GM19238 (cell line): ENCODE data around the gene DIPK1C.
A peak's percentile ranks its signal among the peaks of the same experiment; 100 is the strongest.
"Not testable (repeated sequence)": the region's sequence is repeated elsewhere in the genome, so short reads cannot be mapped to it uniquely, and the experiment has no call there.

ENCODE experiments used
- DNase-seq: peaks from one replicate; pipeline ENCODE4 v3.0.0; 2011; ENCODE audit warnings: low spot score; ENCODE audit not compliant: insufficient read length

Gene DIPK1C

DNA sequence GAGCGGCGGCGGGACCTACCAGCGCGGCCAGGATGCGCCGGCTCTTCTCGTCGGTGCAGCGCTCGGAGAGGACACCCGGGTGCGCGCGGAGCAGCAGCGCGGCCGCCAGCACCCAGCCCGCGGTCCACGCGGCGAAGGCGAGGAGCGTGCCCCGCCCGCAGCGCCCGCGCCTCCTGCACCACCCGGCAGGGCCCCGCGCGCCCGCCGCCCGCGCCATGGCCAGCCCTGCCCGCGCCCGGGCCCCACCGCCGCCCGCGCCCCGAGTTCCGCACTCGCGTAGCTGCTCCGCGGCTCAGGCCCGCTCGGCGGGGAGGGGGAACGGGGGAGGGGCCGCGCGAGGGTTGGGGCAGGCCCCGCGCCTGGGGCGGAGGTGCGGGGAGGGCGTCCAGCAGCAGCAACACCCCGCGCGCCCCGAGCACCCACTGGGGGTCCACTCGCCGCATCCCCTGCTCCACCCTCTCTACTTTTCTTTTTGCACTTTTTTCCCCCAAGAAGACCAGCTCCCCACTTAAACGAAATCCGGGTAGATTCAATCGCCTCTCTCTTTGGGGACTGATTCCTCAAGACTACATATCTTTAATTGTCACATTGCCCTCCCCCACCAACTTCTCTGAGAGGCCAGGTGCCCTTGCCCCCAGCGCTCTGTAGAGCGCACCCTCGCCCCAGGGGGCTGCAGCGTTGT, at the start of gene DIPK1C:
Gene DIPK1C (minus strand): TSS at position 266 of the 682 bp plus-strand sequence. CDS start 49 bp downstream, at position 217.
- no peak for DNase-seq

DNA sequence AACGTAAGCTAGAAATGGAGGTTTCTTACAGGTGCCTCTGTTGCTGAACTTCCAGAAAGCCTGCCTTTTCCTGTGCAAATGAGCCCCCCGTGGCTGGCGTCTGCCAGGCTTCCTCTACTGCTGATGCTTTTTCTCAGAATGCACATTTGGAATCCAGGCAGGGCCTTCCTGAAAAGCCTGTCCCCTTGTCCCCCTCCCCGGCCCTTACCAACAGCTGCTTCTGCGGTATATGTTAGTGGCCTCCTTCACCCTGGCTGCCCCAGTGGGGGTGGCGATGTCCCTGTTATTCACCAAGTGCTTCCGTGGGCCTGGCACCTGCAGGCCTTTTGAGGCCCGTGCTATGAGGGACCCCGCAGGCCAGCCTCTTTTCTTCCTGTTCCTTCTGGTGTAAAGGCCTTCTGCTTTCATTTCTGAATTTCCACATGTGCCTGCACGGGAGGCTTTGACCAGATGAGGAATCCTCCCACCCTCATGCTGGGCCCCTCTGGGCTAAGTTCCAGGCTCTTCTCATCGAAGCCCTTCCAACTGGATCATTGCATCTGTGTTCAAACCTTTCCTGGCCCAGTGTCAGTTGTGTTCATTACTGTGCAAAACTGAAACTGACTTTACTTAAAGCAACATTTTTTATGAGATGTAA, 49.5 kb upstream of the DIPK1C start:
- no peak for DNase-seq

DNA sequence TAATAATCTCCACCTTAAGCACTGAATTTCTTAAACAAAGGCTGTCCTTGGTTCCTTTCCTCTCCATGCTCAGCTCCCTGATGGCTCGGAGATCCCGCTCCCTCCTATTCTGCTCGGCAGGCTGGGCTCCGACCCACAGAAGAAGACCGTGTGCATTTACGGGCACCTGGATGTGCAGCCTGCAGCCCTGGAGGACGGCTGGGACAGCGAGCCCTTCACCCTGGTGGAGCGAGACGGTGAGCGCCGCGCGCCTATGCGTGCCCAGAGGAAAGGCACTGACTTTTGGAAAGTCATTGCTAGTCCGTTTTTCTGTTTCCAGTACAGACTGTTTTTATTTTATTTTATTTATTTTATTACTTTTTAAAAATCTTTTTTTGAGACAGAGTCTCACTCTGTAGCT, 48.7 kb upstream of the DIPK1C start:
- DNase-seq, result no peak

DNA sequence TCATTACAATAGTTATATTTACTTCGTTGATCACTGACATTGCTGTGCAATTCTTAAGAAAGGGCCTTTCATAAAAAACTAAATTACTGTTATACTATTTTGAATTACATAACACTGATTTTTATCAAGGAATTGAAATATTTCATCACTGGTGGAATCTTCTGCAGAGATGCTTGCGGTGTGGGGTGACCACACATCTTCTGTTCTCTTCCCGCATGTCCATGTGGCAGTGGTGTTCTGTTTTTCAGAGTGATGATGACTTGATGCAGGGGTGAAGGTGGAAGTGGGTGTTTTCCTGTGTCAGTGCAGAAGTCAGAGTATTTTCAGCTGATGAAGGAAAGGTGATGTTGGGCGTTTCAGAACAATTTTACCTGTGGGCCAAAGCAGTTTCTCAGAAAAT, 46.0 kb upstream of the DIPK1C start:
- no peak for DNase-seq

DNA sequence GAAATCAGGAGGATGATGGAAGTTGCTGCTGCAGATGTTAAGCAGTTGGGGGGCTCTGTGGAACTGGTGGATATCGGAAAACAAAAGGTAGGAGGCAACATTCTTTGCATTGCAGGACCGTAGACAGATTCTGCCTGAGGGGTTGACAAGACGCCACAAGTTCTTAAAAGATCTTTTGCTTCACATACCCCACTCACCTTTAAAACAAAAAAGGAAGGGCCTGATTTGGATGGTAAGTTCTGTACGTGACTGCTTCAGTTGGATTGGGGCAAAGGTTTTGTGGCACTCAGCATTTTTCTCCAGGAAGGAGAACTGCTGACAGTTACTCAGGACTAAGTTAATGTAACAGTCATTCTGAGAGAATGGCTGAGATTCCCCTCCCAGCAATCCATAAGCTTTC, 44.3 kb upstream of the DIPK1C start:
- DNase-seq, result no peak

DNA sequence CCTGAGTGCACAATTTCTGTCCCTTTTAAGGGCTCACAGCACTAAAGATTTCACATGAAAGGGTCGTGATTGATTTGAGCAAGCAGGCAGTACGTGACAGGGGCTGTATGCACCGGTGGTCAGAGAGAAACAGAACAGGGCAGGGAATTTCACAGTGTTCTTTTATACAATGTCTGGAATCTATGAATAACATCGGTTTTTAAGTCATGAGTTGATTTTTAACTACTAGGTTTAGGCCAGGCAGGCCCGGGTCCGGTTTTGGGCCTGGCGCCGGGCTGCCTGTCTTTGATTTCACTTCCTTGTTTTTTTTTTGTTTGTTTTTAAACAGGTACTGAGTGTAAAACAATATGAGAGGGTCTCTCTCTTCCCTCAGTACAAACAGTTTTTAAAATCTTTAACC, 43.7 kb upstream of the DIPK1C start:
- not testable (repeated sequence) for DNase-seq

DNA sequence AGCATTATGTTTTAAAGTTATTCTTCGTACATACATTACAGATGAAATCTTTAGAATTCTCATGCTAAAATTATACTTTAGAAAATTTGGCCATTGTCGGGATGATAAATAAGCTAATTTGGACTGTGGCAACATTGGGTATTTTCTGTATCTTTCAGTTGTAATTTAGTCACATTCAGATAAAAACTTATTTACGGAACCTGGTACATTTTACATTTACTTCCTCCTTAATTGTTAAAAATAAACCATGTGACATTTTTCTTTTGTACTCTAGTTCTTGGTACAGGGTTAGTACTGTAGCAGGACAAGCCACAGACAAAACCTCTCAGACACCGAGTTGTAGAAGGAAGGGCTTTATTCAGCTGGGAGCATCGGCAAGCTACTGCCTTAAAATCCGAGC, 43.3 kb upstream of the DIPK1C start:
- no peak for DNase-seq

DNA sequence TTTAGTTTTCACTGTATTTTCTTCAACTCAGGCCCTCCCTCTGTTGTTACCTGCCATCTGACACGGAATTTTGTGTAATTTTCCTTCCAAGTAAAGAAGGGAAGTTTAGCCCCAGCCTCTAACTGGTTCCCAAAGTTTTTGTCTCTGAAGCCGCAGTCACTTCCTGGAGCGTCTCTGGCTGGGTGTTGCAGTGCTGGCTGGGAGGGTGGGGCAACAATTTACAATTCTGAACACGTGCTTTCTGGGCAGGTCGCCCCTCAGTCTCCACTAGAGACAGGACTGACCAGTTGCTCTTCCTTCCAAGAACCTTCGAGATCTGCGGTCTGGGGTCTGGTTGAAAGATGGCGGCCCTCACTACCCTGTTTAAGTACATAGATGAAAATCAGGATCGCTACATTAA, 42.5 kb upstream of the DIPK1C start:
- DNase-seq, result peak; percentile 52

DNA sequence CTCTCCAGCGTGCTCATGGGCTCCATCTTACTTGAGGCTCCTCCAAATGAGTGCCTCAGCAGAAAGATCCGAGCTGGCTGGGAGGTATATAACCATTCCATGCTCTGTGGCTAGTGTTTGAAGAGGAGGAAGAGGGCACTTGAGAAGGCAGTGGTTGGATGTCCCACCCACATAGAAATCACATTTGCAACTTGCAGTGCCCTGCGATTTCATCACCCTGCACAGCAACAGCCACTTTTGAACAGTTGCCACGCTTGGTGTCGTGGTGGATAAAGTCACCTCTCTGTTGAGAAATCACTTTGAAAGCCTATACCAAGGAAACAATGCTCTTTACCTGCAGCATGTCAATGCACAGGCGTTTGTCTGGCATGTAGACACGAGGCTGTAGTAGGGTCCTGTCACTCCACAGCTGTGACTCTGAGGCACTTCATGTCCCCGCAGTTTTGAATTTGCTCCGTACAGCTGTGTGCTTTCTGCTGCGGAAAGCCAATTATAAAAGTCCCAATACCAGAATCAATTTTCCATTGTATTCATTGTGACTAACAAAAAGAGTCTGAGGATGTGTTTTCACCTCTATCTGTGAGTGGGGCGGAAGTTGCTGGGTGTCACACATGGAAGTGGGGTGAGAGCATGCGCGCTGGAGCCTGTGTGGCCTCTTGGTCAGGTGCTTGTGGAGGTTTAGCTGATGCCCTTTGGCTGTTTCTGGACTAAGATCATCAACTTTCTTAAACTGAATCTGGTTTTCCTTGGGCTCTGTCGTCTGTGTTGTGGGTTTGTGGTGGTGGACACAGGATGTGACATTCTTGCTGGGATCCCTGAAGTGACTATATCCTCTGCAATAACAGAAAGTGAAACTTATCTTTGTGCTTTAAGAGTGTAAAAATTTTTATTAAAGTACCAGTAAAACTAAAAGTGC, 41.9 kb upstream of the DIPK1C start:
- peak; percentile 63 for DNase-seq

DNA sequence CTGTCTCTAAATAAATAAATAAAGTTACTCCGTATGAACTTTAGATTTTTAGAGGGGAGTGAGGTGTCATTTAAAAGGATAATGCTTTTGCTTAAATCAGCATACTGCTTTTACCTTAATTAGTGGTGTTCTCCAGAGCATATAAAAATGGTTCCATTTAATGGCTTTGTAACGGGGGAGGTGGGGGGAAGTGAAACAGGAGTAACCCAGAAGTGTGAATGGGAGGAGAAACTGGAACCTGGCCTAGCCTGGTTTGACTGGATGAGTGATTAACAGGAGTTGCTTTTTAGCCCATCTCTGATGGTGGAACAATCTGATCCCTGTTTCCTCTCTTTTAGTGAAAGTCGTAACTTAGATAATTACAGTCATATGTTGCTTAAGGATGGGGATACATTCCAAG, 40.7 kb upstream of the DIPK1C start:
- DNase-seq, result no peak

DNA sequence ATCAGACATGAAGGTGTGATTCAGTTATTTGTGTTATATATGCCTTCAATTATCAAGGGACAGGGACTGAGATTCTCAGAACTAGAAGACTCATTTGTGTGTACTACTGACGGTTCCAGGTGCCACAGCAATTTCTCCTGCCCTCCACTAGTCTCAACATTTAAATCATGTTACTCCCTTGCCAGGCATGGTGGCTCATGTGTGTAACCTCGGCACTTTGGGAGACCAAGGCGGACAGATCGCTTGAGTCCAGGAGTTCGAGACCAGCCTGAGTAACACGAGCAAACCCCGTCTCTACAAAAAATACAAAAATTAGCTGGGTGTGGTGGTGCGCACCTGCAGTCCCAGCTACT, 40.2 kb upstream of the DIPK1C start:
- no peak for DNase-seq

DNA sequence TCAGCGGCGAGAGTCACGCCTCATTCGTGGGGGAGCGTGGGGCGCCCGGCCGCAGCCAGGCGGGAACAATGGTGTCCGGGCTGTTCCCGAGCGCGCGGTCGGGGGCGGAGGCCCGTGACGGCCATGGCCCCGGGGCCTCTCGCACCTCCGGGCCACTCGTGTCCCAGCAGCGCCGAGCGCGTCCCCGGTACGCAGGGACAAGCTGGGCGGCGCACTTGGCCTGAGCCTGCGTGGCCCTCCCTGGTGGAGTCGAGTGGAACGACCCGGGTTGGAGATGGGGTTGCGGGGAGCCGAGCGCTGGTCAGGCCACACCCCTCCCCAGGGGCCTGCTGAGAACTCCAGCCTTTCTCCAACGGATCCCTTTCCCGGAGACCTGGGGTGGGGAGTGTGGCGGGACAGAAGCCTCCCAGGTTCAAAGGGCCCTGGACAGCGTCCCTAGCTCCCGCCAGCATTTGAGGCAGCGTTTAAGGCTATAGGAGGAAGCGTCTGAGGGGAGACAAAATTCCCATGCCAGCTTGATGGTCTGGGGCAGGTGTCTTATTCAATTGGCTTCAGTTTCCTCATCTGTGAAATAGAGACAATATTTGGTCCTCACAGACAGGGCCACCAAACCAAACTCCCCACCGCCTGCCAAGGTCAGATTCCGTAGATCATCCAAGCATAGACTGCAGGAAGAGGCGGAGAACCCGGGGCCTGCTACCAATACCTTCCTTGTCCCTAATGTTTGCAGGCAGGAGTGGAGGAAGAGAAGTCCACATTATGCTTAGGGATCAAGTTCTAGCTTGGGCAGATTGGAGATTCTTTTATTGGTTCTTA, 39.6 kb upstream of the DIPK1C start:
- no peak for DNase-seq

DNA sequence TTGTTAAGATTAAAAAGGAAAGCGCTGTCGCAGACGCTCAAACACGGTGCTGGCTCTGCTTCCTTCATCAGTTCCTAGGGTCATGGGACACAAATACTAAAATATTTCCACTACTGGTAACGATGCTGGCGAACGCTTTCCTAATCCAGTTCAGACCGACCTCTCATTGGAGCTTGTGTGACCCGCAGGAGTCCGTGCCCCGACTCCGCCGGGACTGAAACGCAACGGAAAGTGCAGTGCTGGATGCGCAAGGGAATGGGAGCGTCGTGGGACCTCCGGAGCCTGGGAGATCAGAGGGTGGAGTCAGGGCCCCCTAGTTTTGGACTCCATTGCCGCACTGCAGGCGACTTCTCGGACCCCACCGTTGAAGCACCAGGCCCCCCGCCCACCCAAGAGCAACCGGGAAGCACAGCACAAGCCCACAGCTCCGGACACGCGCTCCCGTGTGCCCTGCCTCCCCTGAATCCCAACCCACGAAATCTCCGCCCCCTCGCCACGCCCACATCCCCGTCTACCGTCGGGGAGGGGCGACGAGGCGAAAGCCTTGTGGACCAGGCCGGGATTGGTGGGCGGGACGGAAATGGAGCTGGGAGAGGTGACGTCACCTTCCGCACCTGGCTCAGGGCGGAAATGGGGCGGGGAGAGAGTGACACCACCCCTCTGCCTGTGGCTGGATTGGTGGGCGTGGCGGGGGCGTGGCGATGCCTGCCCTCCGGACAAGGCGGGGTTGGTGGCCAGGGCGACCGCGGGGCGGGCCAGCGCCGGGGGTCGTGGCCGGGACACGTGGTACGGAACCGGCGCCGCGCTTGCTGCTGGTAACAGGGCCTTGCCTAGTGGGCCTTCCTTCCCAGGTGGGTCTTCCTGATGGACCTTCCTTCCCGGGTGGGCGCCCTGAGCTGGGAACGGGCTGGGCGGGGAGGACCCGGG, 38.7 kb upstream of the DIPK1C start, which contains the start of gene CNDP2:
Gene CNDP2 (plus strand): TSS at position 783 of the 927 bp plus-strand sequence. CDS start 3,611 bp downstream, outside the sequence.
- DNase-seq, result peak; percentile 91

DNA sequence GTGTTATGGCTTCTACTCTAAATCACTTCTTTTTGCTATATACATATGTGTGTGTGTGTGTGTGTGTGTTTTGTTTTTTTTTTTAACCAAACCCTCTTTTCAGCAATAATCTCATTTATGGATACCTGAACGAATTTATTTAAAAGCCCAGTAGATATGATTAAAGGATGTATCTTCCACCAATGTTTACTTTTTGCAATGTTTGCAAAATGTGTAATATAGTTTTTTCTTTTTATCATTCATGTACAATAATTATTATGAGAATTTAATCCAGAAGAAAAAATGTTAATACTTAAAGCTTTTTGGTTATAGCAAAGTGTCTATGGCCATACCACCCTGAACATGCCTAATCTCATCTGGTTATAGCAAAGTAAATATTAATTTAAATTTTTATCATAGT, 37.4 kb upstream of the DIPK1C start:
- DNase-seq, result no peak

DNA sequence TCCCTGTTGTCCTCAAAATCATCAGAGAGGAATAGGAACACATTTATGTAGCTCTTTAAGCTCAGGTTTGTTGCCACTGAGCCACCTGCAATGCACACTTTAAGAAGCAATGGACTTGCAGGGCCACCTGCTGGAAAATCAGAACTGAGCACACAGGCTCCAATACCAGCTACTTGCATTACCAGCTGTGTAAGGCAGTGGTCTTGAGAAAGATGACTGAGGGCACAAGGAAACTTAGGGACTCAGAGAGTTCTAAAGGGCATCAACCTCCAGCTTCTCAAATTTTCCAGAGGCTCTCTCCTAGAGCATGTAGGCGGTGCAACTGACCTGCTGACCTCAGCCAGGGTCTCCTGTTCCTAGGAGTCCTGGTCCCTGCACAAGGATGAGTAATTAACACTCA, 36.6 kb upstream of the DIPK1C start:
- no peak for DNase-seq

DNA sequence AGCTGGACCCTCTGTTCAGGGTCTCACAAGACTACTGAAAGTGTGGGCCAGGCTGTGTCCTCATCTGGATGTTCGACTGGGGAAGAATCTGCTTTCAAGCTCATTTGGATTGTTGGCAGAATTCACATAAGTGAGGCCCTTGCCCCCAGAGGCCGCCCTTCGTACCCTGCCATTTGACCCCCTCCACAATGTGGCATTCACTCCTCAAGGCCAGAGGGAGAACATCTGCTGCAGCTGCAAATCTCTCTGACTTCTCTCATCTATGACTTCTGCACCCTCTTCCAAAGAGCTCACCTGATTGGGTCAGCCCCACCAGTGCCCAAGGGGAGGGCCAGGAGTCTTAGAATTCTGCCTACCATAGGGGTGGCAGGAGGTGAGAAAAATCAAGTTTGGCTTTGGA, 35.2 kb upstream of the DIPK1C start:
- no peak for DNase-seq

DNA sequence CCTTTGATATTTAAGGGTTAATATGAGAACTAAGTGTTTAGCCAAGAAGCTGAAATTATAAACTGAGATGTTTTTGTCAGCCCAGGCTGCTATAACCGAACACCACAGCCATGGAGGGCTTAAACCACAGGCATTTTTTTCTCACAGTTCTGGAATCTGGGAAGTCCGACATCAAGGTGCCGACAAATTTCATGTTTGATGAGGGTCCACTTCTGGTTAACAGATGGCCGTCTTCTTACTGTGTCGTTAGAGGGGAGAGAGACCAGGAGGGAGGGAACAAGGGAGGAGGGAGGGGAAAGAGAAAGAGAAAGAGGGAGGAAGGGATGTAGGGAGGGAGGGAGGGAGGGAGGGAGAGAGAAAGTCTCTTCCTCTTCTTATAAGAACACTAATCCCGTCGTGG, 32.6 kb upstream of the DIPK1C start:
- DNase-seq, result no peak

DNA sequence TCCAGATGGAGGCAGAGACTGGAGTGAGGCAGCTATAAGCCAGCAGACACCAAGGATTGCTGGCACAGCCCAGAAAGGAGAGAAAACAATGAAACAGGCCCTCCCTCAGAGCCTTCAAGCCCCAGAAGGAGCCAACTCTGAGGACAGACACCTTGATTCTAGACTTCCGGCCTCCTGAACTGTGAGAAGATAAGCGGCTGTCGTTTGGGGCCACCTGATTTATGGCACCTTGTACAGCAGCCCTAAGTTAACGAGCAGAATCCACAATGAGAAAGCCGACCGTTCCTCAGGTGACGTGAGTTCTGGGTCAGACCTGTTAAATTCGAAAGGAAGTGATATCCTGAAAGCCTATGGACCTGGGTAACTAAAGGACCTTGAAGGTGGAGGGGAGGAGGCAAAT, 31.8 kb upstream of the DIPK1C start:
- no peak for DNase-seq

DNA sequence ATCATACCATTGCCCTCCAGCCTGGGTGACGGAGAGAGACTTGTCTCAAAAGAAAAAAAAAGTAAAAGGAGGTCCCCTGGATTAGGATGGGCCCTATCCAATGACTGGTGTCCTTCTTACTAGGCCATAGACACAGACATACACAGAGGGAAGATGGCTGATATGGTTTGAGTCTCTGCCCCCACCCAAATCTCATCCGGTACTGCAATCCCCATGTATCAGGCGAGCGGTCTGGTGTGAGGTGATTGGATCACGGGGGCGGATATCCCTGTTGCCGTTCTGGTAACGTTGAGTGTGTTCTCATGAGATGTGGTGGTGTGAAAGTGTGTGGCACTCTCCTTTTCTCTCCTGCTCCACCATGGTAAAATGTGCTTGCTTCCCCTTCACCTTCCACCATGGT, 31.2 kb upstream of the DIPK1C start:
- DNase-seq, result no peak

DNA sequence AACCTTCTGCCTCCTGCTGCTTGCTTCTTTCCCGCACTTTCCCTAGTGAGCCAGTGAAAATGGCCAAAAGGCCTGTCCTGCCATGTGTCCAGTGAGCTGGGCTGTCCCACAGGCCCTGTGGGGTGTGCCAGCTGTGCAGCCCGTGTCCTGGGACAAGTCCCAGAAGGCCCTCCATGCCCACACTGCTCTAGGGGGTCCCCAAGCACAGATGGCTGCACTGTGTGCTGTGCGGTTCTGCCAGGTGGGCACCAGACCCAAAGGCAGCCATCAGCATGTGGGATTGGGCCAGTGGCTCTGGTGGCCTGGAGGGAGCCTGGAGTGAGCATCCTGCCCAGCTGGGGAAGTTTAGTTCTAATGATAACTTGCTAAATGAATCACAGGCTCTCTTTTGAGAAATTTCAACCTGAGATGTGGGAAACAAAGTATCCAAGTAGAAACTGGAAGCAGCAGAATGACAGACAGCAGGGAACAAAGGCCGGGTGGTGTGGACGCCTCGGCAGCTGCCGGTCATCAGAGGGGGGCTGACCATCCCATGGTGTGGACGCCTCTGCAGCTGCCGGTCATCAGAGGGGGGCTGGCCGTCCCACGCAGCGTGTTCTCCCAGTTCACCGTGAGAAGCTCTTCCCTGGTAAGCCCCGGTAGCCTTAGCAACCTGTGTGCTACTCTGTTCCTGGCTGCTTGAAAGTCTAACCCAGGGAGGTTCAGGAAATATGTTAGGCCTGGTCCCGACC, 29.2 kb upstream of the DIPK1C start:
- no peak for DNase-seq
